DND-41 (cell line): ENCODE results near the gene TRPC4AP.

ENCODE experiments used
- ATAC-seq: fragments of 200-7000 bp; cut with Tn5 transposase; 3 replicates; pipeline ENCODE4 v1.9.1; 2021; ENCODE audit warnings: low read depth; ENCODE audit not compliant: insufficient read depth
- DNase-seq: peaks from one replicate; pipeline ENCODE4 v3.0.0-alpha.2; 2020
- H2AFZ ChIP-seq: 2 replicates; pipeline ENCODE4 v1.6.0; 2012; ENCODE audit warnings: low read depth, low read length
- H3K27ac ChIP-seq: 2 replicates; pipeline ENCODE4 v1.5.1; 2012; ENCODE audit warnings: low read length, inconsistent platforms
- H3K27me3 ChIP-seq: fragments of 200-600 bp; sonication (generic); 2 replicates; pipeline ENCODE4 v1.6.0; 2012; ENCODE audit warnings: low read length, mild to moderate bottlenecking, inconsistent platforms; ENCODE audit not compliant: insufficient read depth, poor library complexity
- H3K36me3 ChIP-seq: 2 replicates; pipeline ENCODE4 v1.5.1; 2012; ENCODE audit warnings: low read length, inconsistent platforms; ENCODE audit not compliant: insufficient read depth
- H3K4me1 ChIP-seq: 2 replicates; pipeline ENCODE4 v1.5.1; 2012; ENCODE audit warnings: mild to moderate bottlenecking, low read length; ENCODE audit not compliant: insufficient read depth
- H3K4me2 ChIP-seq: 2 replicates; pipeline ENCODE4 v1.6.0; 2012; ENCODE audit warnings: mild to moderate bottlenecking, moderate library complexity, low read length, inconsistent platforms; ENCODE audit not compliant: insufficient read depth
- H3K4me3 ChIP-seq, 2 experiments: fragments of 200-600 bp in 1 of 2; shearing (Covaris generic) in 1 of 2; 2 replicates each; pipeline ENCODE4 v1.5.1; 2012 to 2016; ENCODE audit warnings: inconsistent platforms in 2 of 2, low read length in 2 of 2, mild to moderate bottlenecking in 2 of 2, low read depth in 1 of 2, moderate library complexity in 1 of 2
- H3K79me2 ChIP-seq: 2 replicates; pipeline ENCODE4 v1.6.0; 2012; ENCODE audit warnings: low read length, inconsistent platforms; ENCODE audit not compliant: insufficient read depth
- H3K9ac ChIP-seq: 2 replicates; pipeline ENCODE4 v1.6.0; 2012; ENCODE audit warnings: low read depth, mild to moderate bottlenecking, inconsistent platforms, low read length, moderate library complexity
- H3K9me3 ChIP-seq: 2 replicates; pipeline ENCODE4 v1.5.1; 2012; ENCODE audit warnings: low read length, moderate library complexity, mild to moderate bottlenecking, inconsistent platforms; ENCODE audit not compliant: insufficient read depth, severe bottlenecking
- H4K20me1 ChIP-seq: 2 replicates; pipeline ENCODE4 v1.6.0; 2012; ENCODE audit warnings: low read length; ENCODE audit not compliant: insufficient read depth
- EZH2 ChIP-seq: IDR thresholded peaks from 3 replicates; pipeline ENCODE4 v1.6.1; 2012; ENCODE audit warnings: borderline replicate concordance, low read depth, mild to moderate bottlenecking, moderate library complexity, low read length, inconsistent platforms; ENCODE audit not compliant: severe bottlenecking
- TF ChIP-seq, protein P1 (sequence below): IDR thresholded peaks from 2 replicates; pipeline ENCODE4 v1.5.1; 2012; ENCODE audit warnings: borderline replicate concordance, low read length, moderate library complexity, mild to moderate bottlenecking; ENCODE audit not compliant: poor library complexity, severe bottlenecking; ENCODE audit errors: extremely low read depth

The TRPC4AP gene

GRCh38 chr20:35101620-35102019 lies 9.0 kb upstream of the TRPC4AP start:
- no peak overlapping the region for H3K9ac ChIP-seq
- no peaks in the 10 kb centered on the region for H3K27me3 ChIP-seq
- H3K36me3 ChIP-seq, result no peaks in the 10 kb centered on the region
- no peaks in the 10 kb centered on the region for H3K4me1 ChIP-seq
- TF ChIP-seq, protein P1, sequence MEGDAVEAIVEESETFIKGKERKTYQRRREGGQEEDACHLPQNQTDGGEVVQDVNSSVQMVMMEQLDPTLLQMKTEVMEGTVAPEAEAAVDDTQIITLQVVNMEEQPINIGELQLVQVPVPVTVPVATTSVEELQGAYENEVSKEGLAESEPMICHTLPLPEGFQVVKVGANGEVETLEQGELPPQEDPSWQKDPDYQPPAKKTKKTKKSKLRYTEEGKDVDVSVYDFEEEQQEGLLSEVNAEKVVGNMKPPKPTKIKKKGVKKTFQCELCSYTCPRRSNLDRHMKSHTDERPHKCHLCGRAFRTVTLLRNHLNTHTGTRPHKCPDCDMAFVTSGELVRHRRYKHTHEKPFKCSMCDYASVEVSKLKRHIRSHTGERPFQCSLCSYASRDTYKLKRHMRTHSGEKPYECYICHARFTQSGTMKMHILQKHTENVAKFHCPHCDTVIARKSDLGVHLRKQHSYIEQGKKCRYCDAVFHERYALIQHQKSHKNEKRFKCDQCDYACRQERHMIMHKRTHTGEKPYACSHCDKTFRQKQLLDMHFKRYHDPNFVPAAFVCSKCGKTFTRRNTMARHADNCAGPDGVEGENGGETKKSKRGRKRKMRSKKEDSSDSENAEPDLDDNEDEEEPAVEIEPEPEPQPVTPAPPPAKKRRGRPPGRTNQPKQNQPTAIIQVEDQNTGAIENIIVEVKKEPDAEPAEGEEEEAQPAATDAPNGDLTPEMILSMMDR, result no peak
- no peak for TF ChIP-seq EZH2
- H3K4me3 ChIP-seq, result no peak overlapping the region
- DNase-seq, result no peak
- no peaks in the 10 kb centered on the region for H3K79me2 ChIP-seq
- no peak overlapping the region for H2AFZ ChIP-seq
- no peak for ATAC-seq
- no peaks in the 10 kb centered on the region for H3K9me3 ChIP-seq
- H3K27ac ChIP-seq, result no peak overlapping the region
- no peak overlapping the region for H3K4me2 ChIP-seq
- H4K20me1 ChIP-seq, result no peaks in the 10 kb centered on the region

DNA sequence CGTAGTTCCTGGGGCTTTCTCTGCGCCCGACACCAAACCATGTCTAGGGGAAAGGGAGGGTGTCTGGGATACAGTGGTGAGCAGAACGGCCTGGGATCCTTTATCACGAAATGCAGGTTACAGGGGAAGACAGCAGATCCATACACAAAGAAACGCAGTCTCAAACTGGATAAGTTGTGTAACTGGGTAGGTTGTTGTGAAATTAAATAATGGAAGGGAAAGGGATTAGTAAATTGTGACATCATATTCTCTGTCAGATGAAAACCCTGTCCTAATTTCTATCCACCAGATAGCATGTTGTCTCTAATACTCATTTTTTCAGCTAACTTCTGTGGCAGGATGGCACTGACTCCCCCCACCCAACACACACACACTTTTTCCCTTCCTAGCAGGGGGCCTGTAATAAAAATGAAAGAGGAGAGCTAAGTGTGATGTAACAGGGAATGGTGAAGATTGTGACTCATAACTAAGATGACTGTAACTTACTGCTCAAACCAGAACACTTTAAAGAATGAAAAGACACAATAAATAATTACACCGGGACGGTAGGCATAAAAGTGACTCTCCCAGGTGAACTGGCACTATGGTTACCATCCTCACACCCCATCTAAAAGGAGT lies 769 bp upstream of the TRPC4AP start:
- peaks cover 42% of the 10 kb centered on the region for H3K4me1 ChIP-seq
- H3K4me2 ChIP-seq, result peak overlapping the region; percentile 70
- peak overlapping the region; percentile 84 for H3K27ac ChIP-seq
- H4K20me1 ChIP-seq, result peaks cover 13% of the 10 kb centered on the region; the same call in 1 of the 2 replicates
- peak overlapping the region; percentile 71 to 97; a peak in 3 of 4 replicates for H3K4me3 ChIP-seq
- no peaks in the 10 kb centered on the region for H3K9me3 ChIP-seq
- no peaks in the 10 kb centered on the region for H3K27me3 ChIP-seq
- peak overlapping the region; percentile 94 for H2AFZ ChIP-seq
- peak overlapping the region; percentile 90 for H3K9ac ChIP-seq
- H3K79me2 ChIP-seq, result peaks cover 46% of the 10 kb centered on the region
- peaks cover 11% of the 10 kb centered on the region for H3K36me3 ChIP-seq
- DNase-seq (no peak), ATAC-seq (no peak; the same call in 2 of the 3 replicates)
- TF ChIP-seq EZH2, result no peak
- TF ChIP-seq, protein P1, result no peak

DNA sequence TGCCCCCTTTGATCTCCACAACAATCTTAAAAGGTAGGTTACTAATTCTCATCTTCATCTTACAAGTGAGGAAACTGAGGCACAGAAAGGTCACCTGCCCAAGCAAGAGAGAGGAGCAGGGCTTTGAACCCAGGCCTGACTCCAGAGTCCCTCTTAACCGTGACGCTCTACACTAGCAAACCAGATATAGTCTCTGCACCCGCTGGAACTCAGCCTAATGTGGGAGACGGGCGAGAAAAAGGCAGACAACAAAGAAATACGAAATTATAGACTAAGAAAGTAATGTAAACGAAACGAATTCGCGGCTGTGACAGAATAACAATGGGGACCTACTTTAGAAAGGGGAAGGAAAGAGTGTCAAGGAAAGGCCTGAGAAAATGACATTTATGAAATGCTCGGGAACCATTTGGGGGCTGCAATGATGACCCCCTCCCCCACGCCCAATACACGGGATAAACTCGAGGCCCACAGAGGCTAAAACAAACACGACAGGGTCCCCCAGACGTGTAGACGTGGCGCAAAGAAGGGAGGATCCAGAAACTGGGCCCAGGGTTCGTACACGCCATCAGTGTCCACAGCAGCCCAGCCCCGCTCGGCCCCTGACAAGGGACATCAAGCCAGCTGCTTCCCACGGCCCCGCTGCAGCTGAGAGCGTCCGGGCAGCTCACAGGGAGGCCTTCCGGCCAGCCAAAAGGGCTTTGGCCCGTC lies 637 bp downstream of the TRPC4AP start:
- H4K20me1 ChIP-seq, result peaks cover 22% of the 10 kb centered on the region; the same call in 1 of the 2 replicates
- no peaks in the 10 kb centered on the region for H3K27me3 ChIP-seq
- H3K79me2 ChIP-seq, result peaks cover 59% of the 10 kb centered on the region
- peak overlapping the region; percentile 79 for H2AFZ ChIP-seq
- H3K4me2 ChIP-seq, result peak overlapping the region; percentile 85
- peak overlapping the region; percentile 71 to 97 for H3K4me3 ChIP-seq
- no peaks in the 10 kb centered on the region for H3K9me3 ChIP-seq
- ATAC-seq, result peak; percentile 20; the same call in 2 of the 3 replicates
- peaks cover 20% of the 10 kb centered on the region for H3K36me3 ChIP-seq
- H3K9ac ChIP-seq, result peak overlapping the region; percentile 90
- TF ChIP-seq, protein P1, result no peak
- TF ChIP-seq EZH2, result no peak
- peak overlapping the region; percentile 84 for H3K27ac ChIP-seq
- peaks cover 54% of the 10 kb centered on the region for H3K4me1 ChIP-seq
- peak; percentile 29 for DNase-seq
